ENCODE data around the gene IL15RA.
"Not testable (repeated sequence)": the region's sequence is repeated elsewhere in the genome, so short reads cannot be mapped to it uniquely, and the experiment has no call there.

Gene IL15RA

DNA sequence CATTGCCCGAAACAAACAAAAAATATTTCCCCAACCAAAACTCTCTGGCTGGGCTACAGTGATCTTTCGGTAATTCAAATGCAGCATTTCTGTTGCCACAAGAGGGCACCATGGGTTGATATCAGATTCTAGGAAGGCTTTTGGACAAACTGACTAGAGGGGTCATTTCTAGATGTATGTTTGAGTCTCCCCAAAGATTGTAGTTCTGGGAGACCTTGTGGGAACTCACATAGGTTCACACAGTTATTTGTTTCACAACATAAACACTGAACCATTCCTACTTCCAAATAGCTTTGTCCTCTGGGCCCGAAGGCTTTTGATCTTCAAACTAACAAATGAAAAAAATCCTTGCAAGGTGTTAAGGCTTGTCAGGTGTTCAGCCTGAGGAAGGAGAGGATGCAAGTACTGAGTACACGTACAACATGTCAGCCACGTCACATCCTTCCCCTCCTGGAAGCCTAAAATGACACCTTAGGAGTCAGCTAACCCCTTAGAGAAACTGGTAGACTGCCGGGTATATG lies 37.0 kb upstream of the IL15RA start:
- FAIRE-seq: peak; percentile 77
- no peak for TF ChIP-seq TAF1 (IDR thresholded peaks at IDR 0.05; ENCODE audit: borderline replicate concordance, low read depth, low read length)
- TF ChIP-seq POLR2AphosphoS5 (IDR thresholded peaks at IDR 0.05; ENCODE audit: low read depth, low read length): no peak
- no peak for TF ChIP-seq POLR2A (IDR thresholded peaks at IDR 0.05; ENCODE audit: low read depth, low read length)
- DNase-seq (ENCODE audit: insufficient read length): peak; percentile 27

DNA sequence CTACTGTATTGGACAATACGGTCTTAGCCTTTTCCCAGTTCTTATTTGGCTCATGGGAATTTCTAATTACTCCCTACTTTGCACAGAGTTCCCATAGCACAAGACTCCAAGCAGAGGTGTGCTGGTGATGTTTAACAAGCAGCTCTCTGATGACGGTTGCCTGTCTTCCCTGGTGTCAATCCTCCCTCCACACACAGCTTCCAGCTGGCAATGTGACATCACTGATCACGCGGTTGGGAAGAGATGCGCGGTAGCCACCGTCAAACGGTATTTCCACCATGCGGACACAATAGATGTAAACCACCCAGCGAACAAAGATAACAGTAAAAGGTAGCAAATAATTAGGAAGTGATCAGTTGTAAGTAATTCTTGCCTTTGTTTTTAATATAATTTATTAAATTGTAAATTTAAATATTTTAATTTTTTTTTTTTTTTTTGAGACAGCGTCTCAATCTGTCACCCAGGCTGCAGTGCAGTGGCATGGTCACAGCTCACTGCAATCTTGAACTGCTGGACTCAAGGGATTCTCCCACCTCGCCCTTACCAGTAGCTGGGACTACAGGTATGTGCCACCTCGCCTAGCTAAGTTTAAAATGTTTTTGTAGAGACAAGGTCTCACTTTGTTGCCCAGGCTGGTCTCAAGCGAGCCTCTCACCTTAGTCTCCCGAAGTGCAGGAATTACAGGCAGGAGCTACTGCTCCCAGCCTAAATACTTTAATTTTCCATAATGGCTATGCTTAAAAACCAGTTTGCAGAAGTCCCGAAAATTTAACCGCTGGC lies 36.3 kb upstream of the IL15RA start:
- DNase-seq (ENCODE audit: insufficient read length) (no peak), FAIRE-seq (no peak)
- TF ChIP-seq TAF1 (IDR thresholded peaks at IDR 0.05; ENCODE audit: borderline replicate concordance, low read depth, low read length) (no peak), POLR2AphosphoS5 (IDR thresholded peaks at IDR 0.05; ENCODE audit: low read depth, low read length) (no peak), POLR2A (IDR thresholded peaks at IDR 0.05; ENCODE audit: low read depth, low read length) (no peak)

DNA sequence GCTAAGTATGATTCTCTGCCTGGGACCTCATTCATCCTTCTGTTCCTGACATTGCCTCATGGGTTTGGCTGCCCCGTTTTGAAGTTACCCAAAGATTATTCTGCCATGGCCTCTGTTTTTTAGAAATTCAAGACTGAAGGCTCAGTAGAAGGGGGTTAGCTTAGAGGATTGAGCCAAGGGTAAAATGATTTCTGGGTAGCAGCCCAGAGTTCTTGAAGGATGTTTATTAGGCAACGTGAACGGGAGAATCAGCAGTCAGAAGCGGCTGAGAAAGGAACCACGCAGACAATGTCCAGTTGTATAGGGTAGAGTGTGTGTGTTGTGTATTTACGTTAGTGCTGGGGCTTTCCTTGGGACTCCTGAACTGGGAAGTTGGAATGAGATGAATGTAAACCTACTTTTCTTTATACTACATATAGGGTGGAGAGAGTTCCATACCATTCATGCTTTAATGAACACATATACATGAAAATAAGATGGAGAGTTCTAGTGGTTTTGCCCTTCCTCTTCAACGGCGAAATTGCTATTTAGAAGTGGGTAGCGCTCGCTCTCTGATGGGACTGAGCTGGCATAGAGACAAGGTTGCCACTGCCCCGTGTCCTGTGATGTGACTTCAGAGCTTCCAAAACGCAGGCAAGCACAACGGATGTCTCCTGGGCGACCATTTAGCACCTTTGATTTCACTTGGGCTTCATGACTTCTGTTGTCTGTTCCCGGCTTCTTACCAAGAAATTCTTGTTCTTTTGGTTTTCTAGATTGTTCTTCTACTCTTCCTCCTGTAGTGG lies 35.0 kb upstream of the IL15RA start:
- TF ChIP-seq POLR2AphosphoS5 (IDR thresholded peaks at IDR 0.05; ENCODE audit: low read depth, low read length) (no peak), POLR2A (IDR thresholded peaks at IDR 0.05; ENCODE audit: low read depth, low read length) (no peak), TAF1 (IDR thresholded peaks at IDR 0.05; ENCODE audit: borderline replicate concordance, low read depth, low read length) (no peak)
- DNase-seq (ENCODE audit: insufficient read length): no peak

DNA sequence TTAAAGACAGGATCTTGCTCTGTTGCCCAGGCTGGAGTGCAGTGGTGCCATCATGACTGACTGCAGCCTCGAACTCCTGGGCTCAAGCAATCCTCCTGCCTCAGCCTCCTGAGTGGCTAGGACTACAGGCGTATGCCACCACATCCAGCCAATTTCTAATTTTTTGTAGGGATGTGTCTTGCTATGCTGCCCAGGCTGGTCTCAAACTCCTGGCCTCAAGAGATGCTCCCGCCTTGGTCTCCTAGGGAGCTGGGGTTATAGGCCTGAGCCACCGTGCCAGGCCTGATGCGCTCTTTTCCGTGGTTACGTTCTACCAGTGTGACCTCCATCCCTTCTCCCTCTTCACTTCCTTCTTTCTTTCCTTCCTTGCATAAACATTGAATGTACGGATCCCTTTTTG lies 34.2 kb upstream of the IL15RA start:
- TF ChIP-seq TAF1 (IDR thresholded peaks at IDR 0.05; ENCODE audit: borderline replicate concordance, low read depth, low read length): no peak
- no peak for TF ChIP-seq POLR2A (IDR thresholded peaks at IDR 0.05; ENCODE audit: low read depth, low read length)
- TF ChIP-seq POLR2AphosphoS5 (IDR thresholded peaks at IDR 0.05; ENCODE audit: low read depth, low read length): no peak
- no peak for DNase-seq (ENCODE audit: insufficient read length)
- no peak for FAIRE-seq

More for the DNA sequence above, 35.0 kb upstream of the IL15RA start:
- FAIRE-seq: no peak

DNA sequence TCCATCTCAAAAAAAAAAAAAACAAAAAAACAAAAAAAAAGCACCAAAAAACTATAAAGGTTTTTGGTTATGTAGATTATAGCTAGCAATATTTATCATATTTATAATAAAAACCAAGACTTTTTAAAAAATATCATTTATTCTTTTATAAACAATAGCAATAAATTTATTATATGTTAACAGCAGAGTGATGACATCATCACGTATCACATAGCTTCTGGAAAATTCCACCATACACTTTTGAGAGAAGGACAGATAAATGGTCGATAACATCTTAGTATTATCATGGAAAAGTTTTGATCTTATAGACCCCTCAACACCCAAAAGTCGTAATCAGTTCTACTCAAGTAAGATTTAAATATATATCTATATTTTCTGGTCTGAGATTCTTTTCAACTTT lies 33.2 kb upstream of the IL15RA start:
- DNase-seq (ENCODE audit: insufficient read length): no peak
- FAIRE-seq: no peak
- no peak for TF ChIP-seq POLR2A (IDR thresholded peaks at IDR 0.05; ENCODE audit: low read depth, low read length)
- TF ChIP-seq TAF1 (IDR thresholded peaks at IDR 0.05; ENCODE audit: borderline replicate concordance, low read depth, low read length): no peak
- TF ChIP-seq POLR2AphosphoS5 (IDR thresholded peaks at IDR 0.05; ENCODE audit: low read depth, low read length): no peak

DNA sequence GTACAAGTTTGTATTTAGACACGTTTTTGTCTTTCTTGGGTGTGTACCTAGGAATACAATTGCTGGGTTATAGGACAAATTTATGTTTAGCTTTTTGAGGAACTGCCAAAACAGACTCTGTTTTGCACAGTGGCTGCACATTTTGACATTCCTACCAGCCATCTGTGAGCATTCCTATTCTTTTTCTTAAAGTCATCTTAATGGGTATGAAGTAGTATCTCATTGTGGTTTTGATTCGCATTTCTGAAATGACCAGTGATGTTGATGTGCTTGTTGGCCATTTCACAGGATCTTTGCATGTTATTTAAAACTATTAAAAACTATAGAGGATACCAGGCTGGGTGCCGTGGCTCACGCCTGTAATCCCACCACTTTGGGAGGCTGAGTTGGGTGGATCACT lies 32.6 kb upstream of the IL15RA start:
- TF ChIP-seq POLR2AphosphoS5 (IDR thresholded peaks at IDR 0.05; ENCODE audit: low read depth, low read length) (no peak), POLR2A (IDR thresholded peaks at IDR 0.05; ENCODE audit: low read depth, low read length) (no peak), TAF1 (IDR thresholded peaks at IDR 0.05; ENCODE audit: borderline replicate concordance, low read depth, low read length) (no peak)
- FAIRE-seq (no peak), DNase-seq (ENCODE audit: insufficient read length) (no peak)

DNA sequence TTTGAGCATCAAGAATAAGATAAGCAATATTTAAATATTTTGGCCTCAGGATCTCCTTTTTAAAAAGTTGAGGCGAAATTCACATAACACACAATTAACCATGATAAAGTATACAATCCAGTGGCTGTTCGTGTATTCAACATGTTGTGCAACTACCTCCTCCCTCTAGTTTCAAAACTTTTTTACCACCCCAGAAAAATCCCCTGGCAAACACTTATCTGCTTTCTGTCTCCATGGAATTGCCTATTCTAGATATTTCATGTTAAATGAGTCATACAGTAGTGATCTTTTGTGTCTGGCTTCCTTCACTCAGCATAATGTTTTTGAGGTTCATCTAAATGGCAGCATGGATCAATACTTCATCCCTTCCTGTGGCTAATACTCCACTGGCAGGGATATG lies 31.8 kb upstream of the IL15RA start:
- FAIRE-seq (no peak), DNase-seq (ENCODE audit: insufficient read length) (no peak)
- TF ChIP-seq POLR2AphosphoS5 (IDR thresholded peaks at IDR 0.05; ENCODE audit: low read depth, low read length) (no peak), POLR2A (IDR thresholded peaks at IDR 0.05; ENCODE audit: low read depth, low read length) (no peak), TAF1 (IDR thresholded peaks at IDR 0.05; ENCODE audit: borderline replicate concordance, low read depth, low read length) (no peak)

DNA sequence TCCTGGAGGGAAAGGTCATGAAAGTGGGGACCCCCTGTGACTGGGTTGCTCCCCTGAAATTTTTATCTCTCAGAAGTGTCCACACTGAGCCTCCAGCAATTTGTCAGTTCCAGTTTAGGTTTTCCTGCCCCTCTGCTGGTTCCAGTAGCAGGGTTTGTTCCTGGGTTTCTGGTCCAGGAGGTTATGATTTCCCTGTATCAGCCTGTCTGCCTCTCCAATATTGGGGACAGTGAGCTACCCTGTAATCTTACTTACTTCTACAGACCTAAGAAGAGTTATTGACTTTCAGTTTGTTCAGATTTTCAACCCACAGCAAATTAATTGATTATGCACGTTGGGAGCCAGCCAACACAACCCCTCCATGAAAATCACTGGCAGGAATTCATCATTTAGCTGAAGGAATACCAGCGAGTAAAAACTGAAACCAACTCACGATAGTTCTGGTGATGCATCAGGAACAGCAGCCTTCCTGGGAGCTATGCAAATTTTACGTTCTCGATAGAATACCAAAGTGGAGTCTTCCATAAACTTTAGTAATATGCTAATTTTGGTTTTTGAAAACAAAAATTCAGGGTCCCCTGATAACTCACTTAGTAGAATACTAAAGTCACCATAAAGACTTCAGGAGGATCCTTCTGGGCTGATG lies 31.3 kb upstream of the IL15RA start:
- TF ChIP-seq POLR2A (IDR thresholded peaks at IDR 0.05; ENCODE audit: low read depth, low read length) (no peak), POLR2AphosphoS5 (IDR thresholded peaks at IDR 0.05; ENCODE audit: low read depth, low read length) (no peak), TAF1 (IDR thresholded peaks at IDR 0.05; ENCODE audit: borderline replicate concordance, low read depth, low read length) (no peak)
- DNase-seq (ENCODE audit: insufficient read length) (no peak), FAIRE-seq (no peak)

DNA sequence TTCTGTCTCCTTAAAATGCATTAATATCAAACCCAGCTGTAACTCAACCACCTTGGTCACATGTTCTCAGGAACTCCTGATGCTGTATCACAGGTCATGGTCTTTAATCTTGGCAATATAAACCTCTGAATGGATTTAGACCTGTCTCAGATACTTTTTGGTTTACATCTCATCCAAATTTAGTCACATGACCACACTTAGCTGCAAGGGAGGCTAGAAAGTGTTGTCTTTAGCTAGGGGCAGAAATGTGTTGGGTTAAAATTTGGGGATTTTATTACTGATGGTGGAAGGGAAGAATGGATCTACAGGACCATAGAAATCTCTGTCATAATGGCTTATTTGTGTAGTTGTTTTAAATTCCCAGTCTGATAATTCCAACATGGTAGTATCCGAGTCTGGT lies 29.6 kb upstream of the IL15RA start:
- FAIRE-seq: no peak

DNA sequence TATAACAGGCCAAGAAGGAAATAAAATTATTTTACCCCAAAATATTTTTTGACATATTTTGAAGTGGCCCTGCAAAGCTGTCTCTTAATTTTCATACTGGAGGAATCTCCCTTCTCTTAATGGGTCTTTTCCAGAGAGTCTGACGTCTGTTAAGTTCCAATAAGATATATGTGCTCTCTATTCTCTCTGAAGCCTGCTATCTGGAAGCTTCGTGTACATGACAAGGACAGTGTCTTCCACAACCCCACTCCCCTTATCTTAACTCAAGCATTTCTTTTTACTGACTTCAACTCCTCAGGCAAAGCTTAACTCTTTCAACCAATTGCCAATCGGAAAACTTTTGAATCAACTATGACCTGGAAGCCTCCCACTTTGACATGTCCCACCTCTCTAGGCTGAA lies 29.2 kb upstream of the IL15RA start:
- FAIRE-seq (no peak), DNase-seq (ENCODE audit: insufficient read length) (no peak)
- TF ChIP-seq TAF1 (IDR thresholded peaks at IDR 0.05; ENCODE audit: borderline replicate concordance, low read depth, low read length) (no peak), POLR2A (IDR thresholded peaks at IDR 0.05; ENCODE audit: low read depth, low read length) (no peak), POLR2AphosphoS5 (IDR thresholded peaks at IDR 0.05; ENCODE audit: low read depth, low read length) (no peak)

More for the DNA sequence above, 29.6 kb upstream of the IL15RA start:
- no peak for DNase-seq (ENCODE audit: insufficient read length)
- TF ChIP-seq POLR2AphosphoS5 (IDR thresholded peaks at IDR 0.05; ENCODE audit: low read depth, low read length) (no peak), TAF1 (IDR thresholded peaks at IDR 0.05; ENCODE audit: borderline replicate concordance, low read depth, low read length) (no peak), POLR2A (IDR thresholded peaks at IDR 0.05; ENCODE audit: low read depth, low read length) (no peak)

DNA sequence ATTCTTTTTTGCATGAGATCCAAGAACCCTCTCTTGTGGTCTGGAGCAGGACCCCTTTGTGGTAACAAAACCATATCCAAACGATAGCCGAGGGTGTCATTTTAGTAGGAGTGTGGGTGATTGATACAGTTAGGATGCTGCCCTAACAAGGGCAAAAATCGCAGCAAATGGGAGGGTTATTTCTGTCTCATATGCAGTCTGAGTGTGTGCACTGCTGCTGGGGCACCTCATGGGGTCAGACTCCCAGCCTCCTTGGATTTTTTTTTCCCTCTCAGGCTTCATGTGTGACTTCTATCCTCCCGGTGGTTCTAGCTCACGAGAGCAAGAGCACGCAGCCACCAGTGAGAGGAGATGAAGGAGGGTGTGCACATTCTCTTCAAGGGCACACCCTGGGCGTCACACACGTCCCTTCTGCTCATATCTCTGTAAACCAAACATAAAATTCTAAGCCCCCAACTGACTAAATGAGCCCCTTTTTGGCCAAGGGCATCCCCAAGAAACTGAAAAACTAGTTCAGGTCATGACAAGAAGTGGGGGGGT lies 28.6 kb upstream of the IL15RA start:
- no peak for DNase-seq (ENCODE audit: insufficient read length)
- FAIRE-seq: no peak
- TF ChIP-seq POLR2AphosphoS5 (IDR thresholded peaks at IDR 0.05; ENCODE audit: low read depth, low read length) (no peak), TAF1 (IDR thresholded peaks at IDR 0.05; ENCODE audit: borderline replicate concordance, low read depth, low read length) (no peak), POLR2A (IDR thresholded peaks at IDR 0.05; ENCODE audit: low read depth, low read length) (no peak)

DNA sequence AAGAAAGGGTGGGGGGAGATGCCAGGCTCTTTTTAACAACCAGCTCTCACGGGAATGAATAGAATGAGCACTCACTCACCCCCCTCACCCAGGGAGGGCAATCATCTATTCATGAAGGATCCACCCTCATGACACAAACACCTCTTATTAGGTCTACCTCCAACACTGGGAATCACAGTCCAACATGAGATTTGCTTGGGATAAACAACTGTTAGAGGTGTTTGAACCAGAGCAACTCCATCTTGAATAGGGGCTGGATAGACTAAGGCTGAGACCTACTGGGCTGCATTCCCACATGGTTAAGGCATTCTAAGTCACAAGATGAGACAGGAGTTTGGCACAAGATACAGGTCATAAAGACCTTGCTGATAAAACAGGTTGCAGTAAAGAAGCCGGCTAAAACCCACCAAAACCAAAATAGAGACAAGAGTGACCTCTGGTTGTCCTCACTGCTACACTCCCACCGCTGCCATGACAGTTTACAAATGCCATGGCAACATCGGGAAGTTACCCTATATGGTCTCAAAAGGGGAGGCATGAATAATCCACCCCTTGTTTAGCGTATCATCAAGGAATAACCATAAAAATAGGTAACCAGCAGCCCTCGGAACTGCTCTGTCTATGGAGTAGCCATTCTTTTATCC lies 27.9 kb upstream of the IL15RA start:
- not testable (repeated sequence) for FAIRE-seq

More for the DNA sequence above, 27.9 kb upstream of the IL15RA start:
- DNase-seq (ENCODE audit: insufficient read length): not testable (repeated sequence)
